Stimulated activated CD4-positive, alpha-beta T cell treated with anti-CD3 and anti-CD28 coated beads, TNF-alpha, amount 100 ng/mL, for 1 hour (primary cell): ENCODE results near the gene P2RY6.
"Not testable (repeated sequence)": the region's sequence is repeated elsewhere in the genome, so short reads cannot be mapped to it uniquely, and the experiment has no call there.

ENCODE experiments used
- DNase-seq, 3 donors: peaks; one replicate each; pipeline ENCODE4 v3.0.0-alpha.2; 2020; ENCODE audit warnings: low read depth in 3 of 3, low spot score in 1 of 3

The P2RY6 gene

DNA sequence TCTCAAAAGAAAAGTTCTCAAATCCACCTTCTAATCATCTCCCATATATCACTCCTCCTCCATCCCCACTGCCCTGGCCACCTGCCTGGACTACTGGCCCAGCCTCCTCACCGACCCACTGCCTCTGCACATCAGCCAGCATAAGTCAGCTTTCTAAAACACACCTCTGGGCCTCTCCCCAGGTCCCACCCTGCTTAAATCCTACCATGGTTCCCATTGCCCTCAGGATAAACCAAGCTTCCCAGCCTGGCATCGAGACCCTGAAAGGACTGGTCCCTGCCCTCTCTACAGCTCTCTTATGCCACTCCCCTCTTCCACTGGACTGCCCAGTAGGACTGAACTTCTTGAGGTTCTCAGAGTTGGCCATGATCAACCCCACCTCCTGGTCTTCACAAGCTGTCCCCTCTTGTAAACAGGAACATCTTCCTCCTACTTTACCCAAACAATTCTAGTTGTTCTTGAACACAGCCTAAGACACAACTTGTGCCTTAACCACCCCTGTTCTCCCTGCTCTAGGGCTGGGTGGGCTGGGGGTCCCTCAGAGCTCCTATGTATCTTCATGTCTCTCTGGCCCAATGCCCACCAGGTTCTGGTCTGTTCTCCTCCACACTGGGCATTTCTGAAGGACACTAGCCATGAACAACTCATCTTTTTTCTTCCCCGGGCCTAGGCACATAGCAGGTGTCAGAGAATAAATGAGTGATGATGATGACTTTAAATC, 12.6 kb upstream of the P2RY6 start:
- DNase-seq = no peak

DNA sequence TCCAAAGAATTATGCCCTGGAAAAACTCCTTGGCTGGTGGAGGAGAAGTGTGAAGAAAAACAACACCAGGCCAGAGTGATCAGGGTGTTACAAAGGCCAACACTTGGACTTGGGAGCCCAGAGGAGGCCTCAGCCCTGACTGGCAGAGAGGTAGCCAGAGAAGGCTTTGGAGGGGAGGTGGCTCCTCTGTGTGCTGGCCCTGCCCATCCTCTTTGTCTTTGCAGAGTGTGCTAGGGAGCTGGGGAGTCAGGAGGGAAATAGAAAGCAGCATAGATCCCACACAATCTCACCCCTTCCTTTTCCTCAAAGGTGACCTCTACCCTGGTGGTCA, 12.0 kb upstream of the P2RY6 start:
- no peak for DNase-seq

DNA sequence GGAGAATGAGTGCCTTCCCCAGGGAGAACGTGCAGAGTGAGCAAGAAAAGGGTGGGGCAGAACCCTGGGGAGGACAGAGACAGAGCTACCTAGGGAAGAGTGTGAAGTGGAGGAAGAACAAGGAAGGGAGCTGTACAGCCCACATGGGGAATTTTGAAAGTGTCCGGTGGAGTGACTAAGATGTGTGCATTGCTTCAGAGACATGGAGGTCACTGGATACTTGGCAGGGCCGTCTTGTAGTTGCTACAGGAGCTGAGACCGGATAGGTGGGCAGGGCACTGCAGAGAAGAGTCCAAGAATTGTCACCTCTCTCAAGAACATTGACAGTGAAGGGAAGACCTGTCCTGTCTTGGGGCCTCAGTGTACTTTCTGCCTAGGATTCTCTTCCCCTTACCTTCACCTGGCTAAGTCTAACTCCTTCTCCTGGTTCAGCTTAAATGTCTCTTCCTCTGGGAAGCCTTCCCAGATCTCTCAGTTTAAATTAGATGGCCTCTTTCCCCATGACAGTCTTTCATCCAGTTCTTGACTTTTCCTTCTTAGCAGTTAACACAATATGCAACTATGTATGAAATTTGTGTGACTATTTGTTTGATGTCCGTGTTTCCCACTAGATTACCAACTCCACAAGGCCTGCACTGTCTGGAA, 9.2 kb upstream of the P2RY6 start:
- DNase-seq = no peak

DNA sequence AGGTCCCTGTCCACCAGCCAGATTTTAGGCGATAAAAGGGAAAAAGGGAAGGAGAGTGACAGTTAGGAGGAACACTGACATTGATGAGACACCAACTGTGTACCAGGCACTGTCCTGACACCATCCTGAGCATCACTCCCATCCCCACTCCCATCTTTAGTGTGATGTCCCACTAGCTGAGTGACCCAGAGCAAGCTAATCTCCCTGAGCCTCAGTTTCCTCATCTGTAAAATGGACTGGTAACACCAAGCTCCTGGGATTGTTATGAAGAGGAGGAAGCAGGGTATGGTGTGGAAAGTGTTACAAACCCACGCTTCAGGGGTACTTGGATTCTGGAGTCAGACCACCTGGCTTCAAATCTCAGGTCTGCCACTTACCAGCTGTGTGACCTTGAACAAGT, 8.5 kb upstream of the P2RY6 start:
- DNase-seq = no peak

DNA sequence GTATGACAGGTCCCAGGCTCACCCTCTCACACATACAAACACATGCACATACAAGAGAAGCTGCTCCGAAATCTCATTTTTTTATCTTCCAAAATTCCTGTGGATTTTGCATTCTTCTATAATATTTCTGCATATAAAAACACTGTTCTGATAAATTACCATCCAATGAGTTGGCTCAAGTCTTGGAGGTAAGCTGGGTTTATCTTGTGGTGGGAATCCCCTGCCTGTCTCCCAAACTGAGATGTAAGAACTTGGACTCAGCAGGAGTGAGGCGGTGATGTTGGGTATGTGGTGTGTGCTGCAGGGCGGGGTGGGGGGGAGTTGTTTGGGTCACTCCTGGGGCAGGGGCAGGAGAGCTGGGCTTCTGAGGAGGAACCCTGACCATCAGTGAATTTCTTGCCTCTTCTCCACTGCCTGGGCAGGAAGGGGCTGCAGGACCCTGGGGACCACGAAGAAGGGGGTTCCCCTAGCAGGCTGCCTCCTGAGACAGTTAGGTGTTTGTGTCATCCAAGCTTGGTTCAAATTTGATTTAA, 6.8 kb upstream of the P2RY6 start:
- no peak for DNase-seq

DNA sequence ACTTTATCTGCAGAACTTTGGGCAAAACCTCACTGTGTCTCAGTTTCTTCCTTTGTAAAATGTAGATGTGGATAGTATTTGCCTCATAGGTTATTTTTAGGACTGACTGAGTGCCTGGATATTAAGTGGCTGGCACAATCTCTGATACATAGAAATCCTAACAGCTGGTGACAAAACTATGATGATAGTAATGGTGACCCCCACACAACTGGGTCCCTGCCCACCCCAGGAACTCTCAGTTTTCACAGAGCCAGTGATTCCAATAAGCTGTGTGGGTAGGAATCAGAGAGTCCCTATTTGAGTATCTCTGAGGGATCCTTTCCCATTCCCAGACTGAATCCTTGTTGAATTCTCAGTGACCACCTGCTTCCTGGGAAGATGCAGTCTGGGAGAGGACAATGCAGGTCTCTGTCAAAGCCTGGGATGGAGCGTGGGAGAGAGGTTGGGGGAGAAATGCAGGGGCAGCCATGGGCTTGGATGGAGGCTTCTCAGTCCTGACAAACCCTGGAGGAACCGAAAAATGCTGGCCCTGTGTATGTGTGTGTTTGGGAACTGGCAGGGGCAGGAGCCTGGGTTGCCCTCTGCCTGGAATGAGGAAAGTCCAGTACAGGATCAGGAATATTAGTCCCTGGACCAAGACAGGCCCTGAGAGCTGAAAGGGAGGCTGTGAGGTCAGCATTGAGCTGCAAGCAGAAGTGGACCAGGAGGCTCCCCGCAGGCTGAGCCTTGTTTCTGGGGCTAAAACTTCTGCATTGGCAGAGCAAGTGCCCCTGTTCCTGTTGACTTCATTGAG, 6.1 kb upstream of the P2RY6 start:
- DNase-seq = no peak

DNA sequence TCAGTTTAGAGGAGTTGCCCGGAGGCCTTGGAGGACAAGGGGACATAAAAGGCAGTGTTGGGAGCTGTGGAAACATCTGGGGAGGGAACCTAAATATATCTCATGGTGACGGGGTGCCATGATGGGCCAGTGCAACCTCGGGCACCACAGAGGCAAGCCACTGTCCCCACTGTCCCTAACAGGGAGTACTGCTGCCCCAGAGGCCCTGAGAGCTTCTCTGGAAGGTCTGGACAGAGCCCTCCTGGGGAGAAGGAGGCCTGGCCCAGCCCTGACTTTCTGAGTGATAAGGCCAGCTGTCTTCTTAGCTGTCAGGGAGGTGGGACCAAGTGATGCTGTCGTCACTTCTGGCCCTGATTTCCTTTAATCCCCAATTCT, 5.5 kb upstream of the P2RY6 start:
- no peak for DNase-seq

DNA sequence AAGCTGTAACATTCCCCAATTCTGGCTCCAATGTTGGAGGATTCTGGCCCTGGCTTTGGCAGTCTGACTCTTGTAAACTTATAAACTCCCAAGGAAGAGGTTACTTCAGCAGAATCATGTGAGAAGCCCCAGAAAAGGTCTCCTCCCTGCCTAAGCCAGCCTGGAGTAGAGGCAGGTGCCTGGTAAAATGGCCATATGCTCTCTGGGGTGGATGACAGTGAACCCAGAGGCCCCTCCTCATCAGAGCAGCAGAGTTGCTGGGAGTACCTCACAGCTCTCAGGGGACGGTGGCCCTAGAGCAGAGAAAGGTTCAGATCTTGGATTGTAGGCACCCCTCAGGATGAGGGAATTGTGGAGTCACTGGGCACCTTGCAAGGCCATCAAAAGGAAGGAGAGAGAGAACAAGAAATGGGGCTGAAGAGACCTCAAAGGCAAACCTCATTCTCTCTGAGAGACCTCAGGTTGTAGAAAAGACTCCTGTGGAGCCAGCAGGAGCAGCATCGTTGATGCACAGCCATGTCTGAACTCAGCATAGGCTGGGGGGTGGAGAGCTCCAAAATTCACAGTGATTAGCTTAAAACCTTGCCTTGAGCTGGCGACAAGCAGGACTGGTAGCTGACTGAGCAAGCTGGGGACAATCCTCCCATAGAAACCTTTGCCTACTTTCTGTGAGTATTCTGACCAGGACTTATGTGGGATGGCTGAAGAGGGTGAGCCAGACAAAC, 4.9 kb upstream of the P2RY6 start:
- DNase-seq = no peak

DNA sequence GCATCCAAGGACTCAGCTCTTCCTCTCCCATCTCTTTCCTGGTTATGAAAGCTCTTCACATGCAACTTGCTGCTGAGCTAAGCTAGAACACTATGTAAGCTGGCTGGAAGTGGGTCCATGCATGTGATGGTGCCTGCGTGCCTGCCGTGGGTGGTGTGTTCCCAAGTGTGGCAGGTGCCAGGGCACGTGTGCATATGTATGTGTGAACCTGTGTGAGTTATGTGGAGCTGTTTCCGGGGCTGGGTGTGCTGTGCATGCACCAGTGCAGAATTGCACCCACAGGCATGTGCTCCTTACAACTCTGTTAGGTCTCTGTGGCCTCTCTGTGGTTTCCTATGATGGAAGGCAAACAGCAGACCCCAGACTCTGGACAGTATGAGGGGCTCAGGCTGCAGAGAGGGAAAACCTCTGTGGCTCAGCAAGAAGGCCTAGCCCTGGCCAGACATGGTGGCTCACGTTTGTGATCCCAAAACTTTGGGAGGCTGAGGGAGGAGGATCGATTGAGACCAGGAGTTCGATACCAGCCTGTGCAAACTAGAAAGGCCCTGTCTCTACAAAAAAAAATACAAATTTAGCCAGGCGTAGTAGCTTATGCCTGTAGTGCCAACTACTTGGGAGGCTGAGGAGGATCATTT, 4.1 kb upstream of the P2RY6 start:
- DNase-seq = no peak

DNA sequence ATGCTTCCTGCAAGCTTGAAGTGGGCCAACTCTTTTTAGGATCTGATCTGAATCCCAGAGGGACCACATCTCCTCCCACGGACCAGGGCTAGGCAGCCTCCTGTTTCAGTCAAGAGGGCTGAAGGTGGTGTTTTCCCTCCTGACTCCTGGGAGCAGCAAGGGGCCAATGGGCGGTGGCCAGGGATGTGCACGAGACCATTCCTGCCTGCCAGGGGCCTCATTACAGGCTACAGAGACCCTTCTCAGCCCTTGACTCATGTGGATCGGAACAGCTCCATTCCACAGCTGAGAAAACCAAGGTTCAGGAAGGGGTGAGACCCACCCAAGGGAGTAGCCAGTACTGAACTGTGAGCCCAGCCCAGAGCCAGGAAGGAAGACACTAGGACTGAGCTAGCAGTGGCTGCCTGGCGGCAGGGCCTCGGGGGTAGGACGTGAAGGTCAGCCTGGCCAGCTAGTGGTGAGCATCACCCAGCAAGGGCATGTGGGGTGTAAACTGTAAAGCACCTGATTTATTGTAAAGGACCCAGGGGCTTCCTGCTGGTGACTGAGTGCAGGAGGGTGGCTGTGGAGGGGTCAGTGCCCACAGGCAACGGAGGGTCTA, 3.4 kb upstream of the P2RY6 start:
- no peak for DNase-seq

DNA sequence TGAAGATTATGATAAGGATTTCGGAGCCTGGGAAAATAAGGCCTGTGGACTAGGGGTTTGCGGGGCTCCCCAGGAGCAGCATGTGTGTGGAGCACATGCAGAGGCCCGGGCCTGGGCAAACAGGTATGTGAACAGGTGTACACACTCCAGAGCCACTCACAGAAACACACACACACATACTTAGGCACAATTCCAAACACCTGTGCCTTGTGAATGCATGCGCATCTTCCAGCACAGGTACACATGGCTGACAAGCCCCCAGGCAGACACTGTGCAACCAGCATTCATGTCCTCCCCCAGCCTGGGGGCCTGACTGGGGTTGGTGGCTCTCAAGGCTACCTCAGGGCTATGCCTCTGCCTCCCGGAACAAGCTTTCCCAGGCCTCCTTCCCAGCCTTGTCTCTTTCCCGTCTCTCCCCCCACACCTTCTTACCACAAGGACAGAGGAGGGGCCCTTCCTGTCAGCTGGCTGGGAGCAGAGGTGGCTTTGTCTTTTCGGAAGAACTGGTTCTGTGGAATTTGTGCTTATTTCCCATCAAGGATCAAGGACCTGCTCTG, 2.6 kb upstream of the P2RY6 start:
- DNase-seq = no peak

DNA sequence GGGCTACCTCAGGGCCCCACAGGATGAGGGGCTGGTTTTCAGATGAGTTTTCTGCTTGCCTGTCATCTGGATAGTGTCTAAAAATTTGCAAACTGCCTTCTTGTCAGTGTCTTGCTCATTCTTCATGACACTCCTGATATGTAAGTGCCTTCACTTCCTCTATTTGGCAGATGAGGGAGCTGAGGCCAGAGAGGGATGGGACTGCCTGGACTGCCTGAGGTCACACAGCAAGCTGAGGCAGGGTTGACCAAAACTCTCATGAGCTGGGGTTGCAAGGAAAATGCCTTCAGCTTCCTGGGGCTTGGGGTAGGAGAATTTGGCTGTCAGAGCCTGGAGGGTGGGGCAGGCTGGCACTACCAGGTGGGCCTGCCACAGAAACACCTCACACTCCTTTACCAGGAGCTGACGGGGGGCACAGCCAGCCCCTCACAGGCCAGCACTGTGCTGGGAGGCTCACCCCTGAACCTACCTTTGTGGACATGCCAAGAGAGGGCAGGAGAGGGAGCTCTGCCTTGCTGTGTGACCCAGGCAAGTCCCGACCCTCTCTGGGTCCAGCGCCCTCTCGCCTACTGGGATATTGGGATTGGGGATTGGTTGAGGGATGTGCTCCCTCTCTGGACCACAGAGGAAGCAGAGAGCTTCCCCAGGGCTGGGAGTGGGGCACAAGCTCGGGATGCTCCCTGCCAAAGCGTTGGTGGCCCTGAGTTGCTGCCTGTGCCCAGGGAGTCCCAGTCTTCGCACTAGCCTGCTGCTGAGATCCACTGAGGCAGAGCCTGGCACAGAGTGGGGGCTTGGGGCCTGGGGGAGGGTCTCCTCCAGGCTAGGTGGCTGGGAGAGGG, 1.9 kb upstream of the P2RY6 start:
- no peak for DNase-seq

DNA sequence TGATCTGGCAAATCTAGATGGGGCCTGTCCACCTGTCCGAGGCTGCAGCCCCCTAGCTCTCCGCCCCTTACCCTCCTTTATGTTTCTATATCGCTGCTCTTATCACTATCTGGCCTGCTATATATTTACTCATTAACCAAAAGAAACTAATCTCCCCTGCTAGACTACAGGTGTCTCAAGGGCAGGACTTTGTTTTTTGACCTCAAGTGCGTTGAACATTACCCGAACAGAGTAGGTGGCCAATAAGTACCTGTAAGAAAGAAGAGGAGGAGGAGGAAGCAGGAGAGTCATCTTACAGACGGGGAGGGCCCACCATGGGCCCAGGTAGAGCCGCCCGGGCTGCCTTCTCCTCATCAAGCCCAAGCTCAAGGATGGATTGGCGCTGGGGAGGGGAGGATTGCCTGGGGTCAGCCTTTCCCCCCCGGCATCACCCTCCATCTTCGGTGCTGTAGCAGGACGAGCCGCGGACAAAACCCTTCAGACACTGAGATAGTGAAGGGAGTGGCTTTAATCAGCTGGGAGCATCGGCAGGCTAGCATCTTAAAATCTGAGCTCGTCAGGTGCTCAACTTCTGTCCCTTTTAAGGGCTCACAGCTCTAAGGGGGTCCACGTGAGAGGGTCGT, 1.2 kb upstream of the P2RY6 start:
- DNase-seq = no peak

DNA sequence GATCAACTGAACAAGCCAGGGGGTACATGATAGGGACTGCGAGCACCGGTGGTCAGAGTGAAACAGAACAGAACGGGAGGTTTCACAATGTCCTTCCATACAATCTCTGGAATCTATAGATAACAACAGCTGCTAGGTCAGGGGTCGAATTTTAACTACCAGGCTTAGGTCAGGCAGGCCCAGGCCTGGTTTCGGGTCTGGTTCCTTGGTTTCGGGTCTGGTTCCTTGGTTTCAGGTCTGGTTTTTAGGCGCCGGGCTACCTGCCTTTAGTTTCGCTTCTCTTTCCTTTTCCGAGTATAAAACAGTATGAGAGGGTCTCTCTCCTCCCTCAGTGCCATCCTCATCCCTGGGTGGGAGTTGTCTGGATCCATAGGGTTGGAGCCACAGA, 666 bp upstream of the P2RY6 start:
- DNase-seq = not testable (repeated sequence)

DNA sequence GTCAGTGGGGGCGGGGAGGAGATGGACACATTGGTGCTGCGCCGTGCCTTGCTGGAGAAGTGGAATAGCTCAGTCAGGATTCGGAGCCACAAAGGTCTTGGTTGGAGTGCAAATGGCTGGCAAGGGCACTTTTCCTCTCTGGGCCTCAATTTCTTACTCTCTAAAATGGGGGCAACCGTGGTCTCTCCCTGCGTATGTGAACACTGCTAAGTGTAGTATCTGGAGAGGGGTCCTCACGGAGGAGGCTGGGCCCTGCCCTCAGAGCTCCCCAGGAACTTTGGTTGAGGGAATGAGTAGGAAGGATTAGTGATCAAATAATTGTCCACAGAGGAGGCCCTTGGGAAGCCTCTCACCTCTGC, 521 bp downstream of the P2RY6 start:
- no peak for DNase-seq

DNA sequence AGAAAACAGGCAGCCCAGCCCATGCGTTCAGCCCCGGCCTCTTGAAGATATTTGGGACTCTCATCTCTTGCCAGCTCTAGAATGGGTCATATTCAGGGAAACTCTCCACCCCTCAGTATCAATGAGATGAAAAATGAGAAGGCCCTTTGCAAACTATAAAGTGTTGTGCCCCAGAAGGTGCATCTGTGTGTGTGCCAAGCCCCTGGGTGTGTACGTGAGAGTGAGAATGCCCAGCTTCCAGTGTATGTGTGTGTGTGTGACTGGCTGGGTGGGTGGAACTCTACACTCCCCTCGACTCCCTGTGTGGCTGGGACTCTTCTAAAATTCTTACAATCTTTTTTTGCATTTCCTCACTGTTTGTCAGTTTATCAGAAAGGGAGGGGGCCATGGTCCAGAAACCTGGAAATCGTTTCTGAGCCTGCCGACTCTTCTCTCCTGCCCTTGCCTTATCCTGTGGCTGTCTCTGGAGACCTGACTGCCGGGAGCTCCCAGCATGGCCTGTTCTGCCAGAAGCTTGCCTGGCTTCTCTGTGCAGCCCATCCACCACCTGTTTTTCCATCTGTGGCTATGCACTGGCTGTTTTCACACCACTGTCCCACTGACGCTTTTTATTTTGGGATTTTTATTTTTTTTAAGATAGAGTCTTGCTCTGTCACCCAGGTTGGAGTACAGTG, 1.2 kb downstream of the P2RY6 start:
- no peak for DNase-seq

DNA sequence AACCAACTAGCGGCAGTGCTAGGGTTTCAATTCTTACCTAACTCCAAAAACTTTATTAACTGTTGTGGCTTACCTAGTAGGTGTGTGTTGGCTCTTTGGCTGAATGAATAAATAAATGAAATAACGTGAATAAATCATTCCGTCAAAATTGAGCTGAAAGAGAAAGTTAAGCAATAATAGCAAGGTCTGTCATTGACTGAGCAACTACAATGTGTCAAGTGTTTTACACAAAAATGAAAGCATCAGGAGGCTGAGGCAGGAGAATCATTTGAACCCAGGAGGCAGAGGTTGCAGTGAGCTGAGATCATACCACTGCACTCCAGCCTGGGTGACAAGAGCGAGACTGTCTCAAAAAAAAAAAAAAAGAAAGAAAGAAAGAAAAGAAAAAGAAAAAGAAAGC, 2.1 kb downstream of the P2RY6 start:
- DNase-seq = not testable (repeated sequence)

DNA sequence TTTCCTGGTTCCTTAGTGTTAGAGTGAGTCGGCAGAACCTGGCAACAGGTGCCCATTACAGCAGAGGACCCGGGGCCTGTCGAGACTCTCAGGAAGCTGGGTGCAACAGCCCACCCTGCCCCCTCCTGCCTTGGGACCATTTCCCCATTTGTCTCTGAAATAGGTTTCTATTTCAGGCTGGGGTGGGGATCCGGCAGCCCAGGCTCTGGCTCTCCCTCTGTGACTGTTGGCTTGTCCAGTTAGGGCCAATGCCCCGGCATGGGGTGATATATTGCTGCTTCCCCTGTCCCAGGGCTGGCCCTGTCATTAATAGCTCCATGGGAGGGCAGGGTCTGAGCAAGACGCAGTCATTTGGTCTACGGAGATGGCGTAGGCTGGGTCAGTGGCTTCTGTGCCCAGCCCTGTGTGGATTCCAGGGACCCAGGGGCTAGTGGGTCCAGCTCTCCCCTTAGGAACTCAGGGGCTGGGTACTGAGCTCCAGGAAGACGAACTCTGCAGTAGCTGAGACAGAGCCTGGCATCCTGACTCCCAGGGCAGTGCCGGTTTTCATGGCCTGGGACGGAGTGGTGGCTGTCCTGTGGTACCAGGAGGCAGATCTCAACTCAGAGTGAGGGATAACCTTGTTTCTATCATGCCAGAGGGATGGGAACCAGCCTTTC, 2.7 kb downstream of the P2RY6 start:
- no peak for DNase-seq
